ENCODE measurements around the gene TSHR.

DNA sequence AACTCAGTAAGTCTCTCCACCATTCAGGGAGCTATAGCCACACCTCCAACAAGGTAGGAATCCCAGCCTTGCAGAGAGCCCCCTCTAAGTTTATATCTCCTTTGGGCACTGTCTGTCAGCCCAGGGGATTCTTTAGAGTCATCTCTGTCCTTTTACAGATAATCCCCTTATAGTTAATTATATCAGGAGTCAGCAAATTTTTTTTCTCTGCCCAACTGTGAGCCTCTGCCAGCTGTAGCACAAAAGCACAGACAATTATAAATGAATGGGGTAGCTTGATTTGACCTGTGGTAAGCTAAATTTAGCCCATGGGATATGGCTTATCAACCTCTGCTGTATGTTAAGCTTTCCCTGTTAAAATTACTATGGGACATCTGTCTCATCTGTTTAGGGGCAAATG lies 22.1 kb upstream of the TSHR start:
- TF ChIP-seq, protein P1, sequence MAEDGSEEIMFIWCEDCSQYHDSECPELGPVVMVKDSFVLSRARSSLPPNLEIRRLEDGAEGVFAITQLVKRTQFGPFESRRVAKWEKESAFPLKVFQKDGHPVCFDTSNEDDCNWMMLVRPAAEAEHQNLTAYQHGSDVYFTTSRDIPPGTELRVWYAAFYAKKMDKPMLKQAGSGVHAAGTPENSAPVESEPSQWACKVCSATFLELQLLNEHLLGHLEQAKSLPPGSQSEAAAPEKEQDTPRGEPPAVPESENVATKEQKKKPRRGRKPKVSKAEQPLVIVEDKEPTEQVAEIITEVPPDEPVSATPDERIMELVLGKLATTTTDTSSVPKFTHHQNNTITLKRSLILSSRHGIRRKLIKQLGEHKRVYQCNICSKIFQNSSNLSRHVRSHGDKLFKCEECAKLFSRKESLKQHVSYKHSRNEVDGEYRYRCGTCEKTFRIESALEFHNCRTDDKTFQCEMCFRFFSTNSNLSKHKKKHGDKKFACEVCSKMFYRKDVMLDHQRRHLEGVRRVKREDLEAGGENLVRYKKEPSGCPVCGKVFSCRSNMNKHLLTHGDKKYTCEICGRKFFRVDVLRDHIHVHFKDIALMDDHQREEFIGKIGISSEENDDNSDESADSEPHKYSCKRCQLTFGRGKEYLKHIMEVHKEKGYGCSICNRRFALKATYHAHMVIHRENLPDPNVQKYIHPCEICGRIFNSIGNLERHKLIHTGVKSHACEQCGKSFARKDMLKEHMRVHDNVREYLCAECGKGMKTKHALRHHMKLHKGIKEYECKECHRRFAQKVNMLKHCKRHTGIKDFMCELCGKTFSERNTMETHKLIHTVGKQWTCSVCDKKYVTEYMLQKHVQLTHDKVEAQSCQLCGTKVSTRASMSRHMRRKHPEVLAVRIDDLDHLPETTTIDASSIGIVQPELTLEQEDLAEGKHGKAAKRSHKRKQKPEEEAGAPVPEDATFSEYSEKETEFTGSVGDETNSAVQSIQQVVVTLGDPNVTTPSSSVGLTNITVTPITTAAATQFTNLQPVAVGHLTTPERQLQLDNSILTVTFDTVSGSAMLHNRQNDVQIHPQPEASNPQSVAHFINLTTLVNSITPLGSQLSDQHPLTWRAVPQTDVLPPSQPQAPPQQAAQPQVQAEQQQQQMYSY (CRISPR knock-in tag; IDR thresholded peaks at IDR 0.05): no peak
- TF ChIP-seq, protein P2, sequence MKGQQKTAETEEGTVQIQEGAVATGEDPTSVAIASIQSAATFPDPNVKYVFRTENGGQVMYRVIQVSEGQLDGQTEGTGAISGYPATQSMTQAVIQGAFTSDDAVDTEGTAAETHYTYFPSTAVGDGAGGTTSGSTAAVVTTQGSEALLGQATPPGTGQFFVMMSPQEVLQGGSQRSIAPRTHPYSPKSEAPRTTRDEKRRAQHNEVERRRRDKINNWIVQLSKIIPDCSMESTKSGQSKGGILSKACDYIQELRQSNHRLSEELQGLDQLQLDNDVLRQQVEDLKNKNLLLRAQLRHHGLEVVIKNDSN (CRISPR knock-in tag; IDR thresholded peaks at IDR 0.05): no peak
- TF ChIP-seq, protein P3, sequence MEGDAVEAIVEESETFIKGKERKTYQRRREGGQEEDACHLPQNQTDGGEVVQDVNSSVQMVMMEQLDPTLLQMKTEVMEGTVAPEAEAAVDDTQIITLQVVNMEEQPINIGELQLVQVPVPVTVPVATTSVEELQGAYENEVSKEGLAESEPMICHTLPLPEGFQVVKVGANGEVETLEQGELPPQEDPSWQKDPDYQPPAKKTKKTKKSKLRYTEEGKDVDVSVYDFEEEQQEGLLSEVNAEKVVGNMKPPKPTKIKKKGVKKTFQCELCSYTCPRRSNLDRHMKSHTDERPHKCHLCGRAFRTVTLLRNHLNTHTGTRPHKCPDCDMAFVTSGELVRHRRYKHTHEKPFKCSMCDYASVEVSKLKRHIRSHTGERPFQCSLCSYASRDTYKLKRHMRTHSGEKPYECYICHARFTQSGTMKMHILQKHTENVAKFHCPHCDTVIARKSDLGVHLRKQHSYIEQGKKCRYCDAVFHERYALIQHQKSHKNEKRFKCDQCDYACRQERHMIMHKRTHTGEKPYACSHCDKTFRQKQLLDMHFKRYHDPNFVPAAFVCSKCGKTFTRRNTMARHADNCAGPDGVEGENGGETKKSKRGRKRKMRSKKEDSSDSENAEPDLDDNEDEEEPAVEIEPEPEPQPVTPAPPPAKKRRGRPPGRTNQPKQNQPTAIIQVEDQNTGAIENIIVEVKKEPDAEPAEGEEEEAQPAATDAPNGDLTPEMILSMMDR (IDR thresholded peaks at IDR 0.05): no peak
